Measurements from ENCODE around the gene TAB2. TPM values are rescaled to one million over a fixed set of nuclear protein-coding genes. Genes with fewer than 3 reads are reported as not detected.

The TAB2 gene
- total RNA-seq, 1 experiment from 2014 or later: 56.2 TPM

DNA sequence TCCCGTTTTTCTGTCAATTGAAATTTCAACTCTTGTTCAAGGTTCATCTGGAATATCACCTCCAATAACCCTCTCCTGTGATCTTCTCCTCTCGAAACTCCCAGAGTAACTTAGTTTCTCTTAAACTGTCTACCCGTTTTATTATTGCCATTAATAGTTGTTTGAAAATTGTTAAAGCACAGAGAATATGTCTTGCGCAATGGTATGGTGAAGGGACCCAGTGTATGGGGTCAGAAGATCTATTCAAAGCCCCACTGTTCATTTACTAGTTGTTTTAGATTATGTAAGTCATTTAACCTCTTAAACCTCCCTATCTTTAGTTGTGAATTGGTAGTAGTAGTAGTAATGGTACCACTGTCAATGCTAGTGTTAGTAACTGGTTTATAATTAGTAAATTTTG, 6.2 kb upstream of the TAB2 start:
- Histone ChIP-seq H2BK5ac (ENCODE audit: insufficient read length, low read length) (no peak overlapping the region), H3K23ac (ENCODE audit: insufficient read length, low read depth, low read length) (no peak overlapping the region), H3K18ac (ENCODE audit: insufficient read length, low read depth, low read length) (no peak overlapping the region), H3K79me1 (ENCODE audit: insufficient read depth, low read depth, low read length, poor library complexity, severe bottlenecking) (no peaks in the 10 kb centered on the region), H4K20me1 (ENCODE audit: control insufficient read depth, insufficient read depth, insufficient read length) (no peaks in the 10 kb centered on the region), H2BK120ac (ENCODE audit: low read depth, low read length, poor library complexity, severe bottlenecking) (no peak overlapping the region), H2AK5ac (ENCODE audit: insufficient read length, low read length) (no peak overlapping the region), H4K5ac (ENCODE audit: insufficient read length, low read depth, low read length) (no peak overlapping the region), H3K9ac (ENCODE audit: extremely low read depth, insufficient read length, low read length) (no peak overlapping the region), H4K8ac (replicated peaks; ENCODE audit: insufficient read length, low read depth, low read length) (no peak overlapping the region), H3K23me2 (ENCODE audit: insufficient read length, low read depth, low read length, poor library complexity, severe bottlenecking) (no peaks in the 10 kb centered on the region), H3K14ac (ENCODE audit: insufficient read depth, low read length) (no peak overlapping the region), H3T11ph (ENCODE audit: low read length) (no peak overlapping the region), H4K91ac (ENCODE audit: insufficient read length, low read depth, low read length) (no peak overlapping the region), H3K27ac (ENCODE audit: insufficient read length, low read depth, low read length) (no peak overlapping the region), H3K4me2 (ENCODE audit: insufficient read depth, insufficient read length, low read length) (no peak overlapping the region), H3K4me1 (ENCODE audit: insufficient read depth, low read length) (0 out of 2 replicates have a peak, but pooled peaks cover 3% of the 10 kb centered on the region), H3K79me2 (ENCODE audit: insufficient read depth, low read length) (no peaks in the 10 kb centered on the region), H2AFZ (ENCODE audit: low read length) (no peak overlapping the region), H3K4ac (ENCODE audit: low read depth, low read length) (no peak overlapping the region), H3K56ac (ENCODE audit: insufficient read length, low read depth, low read length) (no peak overlapping the region), H2BK15ac (ENCODE audit: low read depth, low read length) (no peak overlapping the region), H3K9me3 (ENCODE audit: control insufficient read depth, low read depth, low read length) (no peaks in the 10 kb centered on the region), H2BK20ac (ENCODE audit: low read depth, low read length, poor library complexity, severe bottlenecking) (no peak overlapping the region), H2BK12ac (ENCODE audit: insufficient read length, low read depth, low read length) (no peak overlapping the region), H3K27me3 (ENCODE audit: insufficient read depth, low read length) (no peaks in the 10 kb centered on the region)
- no CpG with 5 or more reads among the region's 4 CpGs for WGBS (ENCODE audit: extremely low coverage, insufficient read length, low lambda C conversion rate)
- no peak overlapping the region for H3K27ac Mint-ChIP-seq
- TF ChIP-seq, protein P1, sequence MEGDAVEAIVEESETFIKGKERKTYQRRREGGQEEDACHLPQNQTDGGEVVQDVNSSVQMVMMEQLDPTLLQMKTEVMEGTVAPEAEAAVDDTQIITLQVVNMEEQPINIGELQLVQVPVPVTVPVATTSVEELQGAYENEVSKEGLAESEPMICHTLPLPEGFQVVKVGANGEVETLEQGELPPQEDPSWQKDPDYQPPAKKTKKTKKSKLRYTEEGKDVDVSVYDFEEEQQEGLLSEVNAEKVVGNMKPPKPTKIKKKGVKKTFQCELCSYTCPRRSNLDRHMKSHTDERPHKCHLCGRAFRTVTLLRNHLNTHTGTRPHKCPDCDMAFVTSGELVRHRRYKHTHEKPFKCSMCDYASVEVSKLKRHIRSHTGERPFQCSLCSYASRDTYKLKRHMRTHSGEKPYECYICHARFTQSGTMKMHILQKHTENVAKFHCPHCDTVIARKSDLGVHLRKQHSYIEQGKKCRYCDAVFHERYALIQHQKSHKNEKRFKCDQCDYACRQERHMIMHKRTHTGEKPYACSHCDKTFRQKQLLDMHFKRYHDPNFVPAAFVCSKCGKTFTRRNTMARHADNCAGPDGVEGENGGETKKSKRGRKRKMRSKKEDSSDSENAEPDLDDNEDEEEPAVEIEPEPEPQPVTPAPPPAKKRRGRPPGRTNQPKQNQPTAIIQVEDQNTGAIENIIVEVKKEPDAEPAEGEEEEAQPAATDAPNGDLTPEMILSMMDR (conservative IDR thresholded peaks at IDR 0.05): no peak
- H3K9me3 Mint-ChIP-seq: no peaks in the 10 kb centered on the region
- no peak for DNase-seq
- no peak overlapping the region for H3K4me3 Mint-ChIP-seq
- H3K36me3 Mint-ChIP-seq (ENCODE audit: insufficient read depth in 1 of 3, low read depth in 3 of 3): no peaks in the 10 kb centered on the region
- 0 out of 2 replicates have a peak, but pooled peaks cover 3% of the 10 kb centered on the region for H3K27me3 Mint-ChIP-seq (ENCODE audit: low read depth)
- H3K4me1 Mint-ChIP-seq: peaks cover 10 to 11% of the 10 kb centered on the region in 2 experiments
